GM23338 (cell line): ENCODE data around the gene PTK6. TPM values are rescaled to one million over a fixed set of nuclear protein-coding genes. Genes with fewer than 3 reads are reported as not detected.

Source experiments
- ATAC-seq: fragments of 200-7000 bp; cut with Tn5 transposase; 3 replicates; pipeline ENCODE4 v1.9.1; 2020
- DNase-seq: peaks from one replicate; pipeline ENCODE4 v3.0.0-alpha.2; 2015; ENCODE audit warnings: low spot score
- H2AFZ ChIP-seq: fragments of 200-600 bp; sonication (generic); 2 replicates; pipeline ENCODE4 v1.8.0; 2016; ENCODE audit warnings: antibody characterized with exemption, mild to moderate bottlenecking, moderate library complexity
- H3F3A ChIP-seq: fragments of 200-600 bp; sonication (generic); replicated peaks from 2 replicates; pipeline ENCODE4 v1.8.0; 2017; ENCODE audit warnings: antibody characterized with exemption, mixed run types, low read depth
- H3K27ac ChIP-seq: fragments of 200-600 bp; sonication (generic); 2 replicates; pipeline ENCODE4 v1.6.1; 2016; ENCODE audit warnings: low read depth
- H3K27me3 ChIP-seq: fragments of 200-600 bp; sonication (generic); 2 replicates; pipeline ENCODE4 v1.8.0; 2016; ENCODE audit warnings: mild to moderate bottlenecking, mixed run types, moderate library complexity; ENCODE audit not compliant: insufficient read depth
- H3K36me3 ChIP-seq: fragments of 200-600 bp; sonication (generic); 2 replicates; pipeline ENCODE4 v1.8.0; 2016; ENCODE audit warnings: mild to moderate bottlenecking; ENCODE audit not compliant: insufficient read depth
- H3K4me1 ChIP-seq: fragments of 200-600 bp; sonication (generic); 2 replicates; pipeline ENCODE4 v1.8.0; 2016; ENCODE audit warnings: mild to moderate bottlenecking, moderate library complexity; ENCODE audit not compliant: insufficient read depth
- H3K4me2 ChIP-seq: fragments of 200-600 bp; sonication (generic); 2 replicates; pipeline ENCODE4 v1.7.1; 2017; ENCODE audit warnings: mixed run types
- H3K4me3 ChIP-seq: fragments of 200-600 bp; sonication (generic); 2 replicates; pipeline ENCODE4 v1.6.1; 2016; ENCODE audit warnings: mixed run types
- H3K79me2 ChIP-seq: fragments of 200-600 bp; sonication (generic); replicated peaks from 2 replicates; pipeline ENCODE4 v1.8.0; 2017; ENCODE audit warnings: mild to moderate bottlenecking; ENCODE audit not compliant: insufficient read depth
- H3K9me2 ChIP-seq: fragments of 200-600 bp; sonication (generic); 2 replicates; pipeline ENCODE4 v1.8.0; 2017; ENCODE audit not compliant: insufficient read depth
- H4K20me1 ChIP-seq: fragments of 200-600 bp; sonication (generic); replicated peaks from 2 replicates; pipeline ENCODE4 v1.8.0; 2017; ENCODE audit warnings: mild to moderate bottlenecking; ENCODE audit not compliant: insufficient read depth
- H3K27ac Mint-ChIP-seq: 2 replicates; pipeline ENCODE4 v1.8.0; 2020; ENCODE audit warnings: inconsistent platforms, mild to moderate bottlenecking, moderate library complexity, mixed read lengths
- H3K27me3 Mint-ChIP-seq: 3 replicates; pipeline ENCODE4 v1.8.0; 2022; ENCODE audit warnings: low read depth, mild to moderate bottlenecking, moderate library complexity, mixed read lengths, inconsistent platforms; ENCODE audit not compliant: insufficient read depth, poor library complexity
- H3K36me3 Mint-ChIP-seq: 3 replicates; pipeline ENCODE4 v1.8.0; 2021; ENCODE audit warnings: low read depth, mild to moderate bottlenecking, inconsistent platforms, moderate library complexity, mixed read lengths
- H3K4me1 Mint-ChIP-seq: 3 replicates; pipeline ENCODE4 v1.8.0; 2020; ENCODE audit warnings: mild to moderate bottlenecking, inconsistent platforms, mixed read lengths
- H3K4me3 Mint-ChIP-seq: 3 replicates; pipeline ENCODE4 v1.8.0; 2021; ENCODE audit warnings: moderate library complexity, mild to moderate bottlenecking, inconsistent platforms, mixed read lengths
- H3K9me3 Mint-ChIP-seq: 3 replicates; pipeline ENCODE4 v1.8.0; 2020; ENCODE audit warnings: moderate library complexity, mild to moderate bottlenecking, inconsistent platforms, mixed read lengths
- CREB1 ChIP-seq: fragments of 250-450 bp; sonication (Bioruptor Pico); IDR thresholded peaks from 2 replicates; pipeline ENCODE4 v1.5.0; 2020; ENCODE audit warnings: low read depth, mild to moderate bottlenecking, moderate library complexity
- EZH2 ChIP-seq: fragments of 200-600 bp; sonication (generic); IDR thresholded peaks from one replicate; pipeline ENCODE4 v1.8.0; 2017; ENCODE audit warnings: antibody characterized with exemption, mild to moderate bottlenecking, low read depth; ENCODE audit not compliant: unreplicated experiment
- EZH2phosphoT487 ChIP-seq: fragments of 200-600 bp; sonication (generic); IDR thresholded peaks from one replicate; pipeline ENCODE4 v1.8.1; 2018; ENCODE audit warnings: antibody characterized with exemption; ENCODE audit not compliant: unreplicated experiment
- JUNB ChIP-seq: IDR thresholded peaks from one replicate; pipeline ENCODE4 v1.6.1; 2016; ENCODE audit warnings: antibody characterized with exemption; ENCODE audit not compliant: unreplicated experiment
- NANOG ChIP-seq: IDR thresholded peaks from 2 replicates; pipeline ENCODE4 v1.6.1; 2016; ENCODE audit warnings: antibody characterized with exemption, borderline replicate concordance
- POLR2AphosphoS5 ChIP-seq: IDR thresholded peaks from 2 replicates; pipeline ENCODE4 v1.6.1; 2016; ENCODE audit warnings: antibody characterized with exemption, low read depth
- STAT1 ChIP-seq: IDR thresholded peaks from one replicate; pipeline ENCODE4 v1.6.1; 2016; ENCODE audit warnings: antibody characterized with exemption; ENCODE audit not compliant: unreplicated experiment
- ZNF114 ChIP-seq: fragments of 250-450 bp; sonication (Bioruptor Pico); IDR thresholded peaks from 2 replicates; pipeline ENCODE4 v1.5.0; 2020; ENCODE audit warnings: mild to moderate bottlenecking, moderate library complexity
- ZNF331 ChIP-seq: fragments of 250-450 bp; sonication (Bioruptor Pico); IDR thresholded peaks from 2 replicates; pipeline ENCODE4 v1.5.0; 2020; ENCODE audit warnings: low read depth, mild to moderate bottlenecking, moderate library complexity
- polyA plus RNA-seq: library from polyadenylated mRNA; unstranded; fragments of >200 nt; fragmentation: Nextera tagmentation; extraction: Ambion mirVana; gene quantifications from 2 replicates; pipeline ENCODE4 v1.2.1, GENCODE V29; 2016
- total RNA-seq: library from RNA; depleted of rRNA; stranded (reverse); fragments of >200 nt; shearing (Covaris generic); gene quantifications from 2 replicates; pipeline ENCODE4 v1.2.3, GENCODE V29; 2014
- TF ChIP-seq, protein P1 (sequence below), 2 experiments: fragments of 200-600 bp in 1 of 2; sonication (generic) in 1 of 2; conservative IDR thresholded peaks; 2 replicates each; pipeline versions ENCODE4 v1.5.1 to v1.6.1; 2016 to 2017; ENCODE audit warnings: antibody characterized with exemption in 2 of 2, low read depth in 2 of 2, mild to moderate bottlenecking in 2 of 2, moderate library complexity in 1 of 2
- TF ChIP-seq, protein P2 (sequence below): IDR thresholded peaks from 2 replicates; pipeline ENCODE4 v1.6.1; 2016; ENCODE audit warnings: antibody characterized with exemption

Gene PTK6
- total and polyA plus RNA-seq, 2 experiments from 2014 or later: 0.28 TPM; not detected in 1

DNA sequence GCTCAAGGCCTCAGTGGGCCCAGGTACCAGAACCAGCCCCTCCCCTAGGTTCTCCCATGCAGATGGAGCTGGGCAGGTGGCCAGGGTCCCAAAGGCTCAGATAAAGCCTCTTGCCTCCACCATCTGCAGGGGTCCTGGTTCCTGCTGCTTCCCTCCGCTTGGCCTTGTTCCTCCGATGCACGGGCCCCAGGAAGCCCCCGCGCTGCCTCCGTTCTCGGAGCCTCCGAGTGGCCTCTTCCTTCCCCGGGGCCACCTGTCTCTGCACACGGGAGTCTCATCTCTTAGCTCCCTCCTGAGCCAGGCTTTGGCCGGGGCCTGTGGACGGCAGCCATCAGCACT is 1.9 kb upstream of the PTK6 start:
- peaks cover 4% of the 10 kb centered on the region; the same call in 1 of the 3 replicates for H3K36me3 Mint-ChIP-seq
- H3K4me3 Mint-ChIP-seq: no peak overlapping the region
- H3K27me3 Mint-ChIP-seq: peaks cover 9% of the 10 kb centered on the region
- Histone ChIP-seq H3K79me2 (no peaks in the 10 kb centered on the region), H3K27me3 (no peaks in the 10 kb centered on the region), H4K20me1 (no peaks in the 10 kb centered on the region), H3K9me2 (no peaks in the 10 kb centered on the region), H3F3A (no peaks in the 10 kb centered on the region), H3K36me3 (no peaks in the 10 kb centered on the region), H3K4me3 (no peak overlapping the region), H3K27ac (no peak overlapping the region), H2AFZ (peak overlapping the region; percentile 32; the same call in 1 of the 2 replicates), H3K4me1 (no peaks in the 10 kb centered on the region), H3K4me2 (no peak overlapping the region)
- no peak overlapping the region for H3K27ac Mint-ChIP-seq
- TF ChIP-seq JUNB: no peak
- TF ChIP-seq ZNF331 (CRISPR knock-in tag): no peak
- H3K9me3 Mint-ChIP-seq: no peaks in the 10 kb centered on the region; the same call in 2 of the 3 replicates
- peaks cover 8% of the 10 kb centered on the region for H3K4me1 Mint-ChIP-seq
- DNase-seq: no peak
- ATAC-seq: no peak

DNA sequence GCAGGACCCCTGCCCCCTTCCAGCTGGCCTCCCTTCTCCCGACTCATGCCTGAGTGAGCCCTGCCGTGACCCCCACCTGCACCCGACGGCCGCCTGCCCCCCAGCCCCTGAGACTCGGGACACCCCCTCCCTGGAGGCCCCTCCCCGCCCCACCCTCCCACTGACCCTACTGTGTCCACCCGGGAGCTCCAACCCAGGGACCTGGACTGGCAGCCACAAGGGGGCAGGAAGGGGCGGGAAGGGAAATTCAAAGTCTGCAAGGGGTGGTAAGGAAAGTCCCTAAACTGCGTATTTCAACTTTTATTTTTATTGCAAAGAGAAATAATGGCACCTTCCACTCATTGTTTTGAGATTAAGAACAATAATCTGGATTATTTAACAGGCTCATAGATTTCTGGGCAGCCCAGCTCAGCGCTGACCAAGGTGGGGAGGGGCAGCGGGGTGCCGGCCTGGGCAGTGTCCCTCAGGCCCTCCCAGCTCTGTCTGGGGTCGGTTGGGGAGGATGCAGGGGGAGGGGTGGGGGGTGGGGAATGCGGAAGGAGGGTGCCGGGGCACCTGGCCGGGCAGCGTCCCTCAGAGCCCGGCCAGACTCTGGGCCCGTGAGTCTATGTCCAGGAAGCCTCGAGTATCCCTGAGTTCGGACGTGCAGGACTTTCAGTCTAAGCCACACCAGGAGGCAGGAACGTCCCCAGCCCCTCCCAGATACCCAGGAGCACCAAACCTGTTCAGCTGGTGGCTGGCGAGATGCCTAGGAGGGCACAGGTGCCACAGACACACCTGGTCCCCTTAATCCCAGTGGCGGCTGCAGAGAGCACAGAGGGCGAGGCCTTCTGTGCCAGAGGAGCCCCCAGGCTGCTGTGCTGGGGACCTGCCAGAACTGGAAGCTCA is 1.3 kb upstream of the PTK6 start:
- no peaks in the 10 kb centered on the region for H3K36me3 ChIP-seq
- H3K27ac ChIP-seq: no peak overlapping the region
- no peaks in the 10 kb centered on the region; the same call in 2 of the 3 replicates for H3K36me3 Mint-ChIP-seq
- H3K9me3 Mint-ChIP-seq: no peaks in the 10 kb centered on the region; the same call in 2 of the 3 replicates
- peak overlapping the region; percentile 32; the same call in 1 of the 2 replicates for H2AFZ ChIP-seq
- no peaks in the 10 kb centered on the region for H4K20me1 ChIP-seq
- no peaks in the 10 kb centered on the region for H3K4me1 ChIP-seq
- H3K27me3 Mint-ChIP-seq: peaks cover 9% of the 10 kb centered on the region
- ATAC-seq (peak; percentile 28), DNase-seq (peak; percentile 66)
- H3K27me3 ChIP-seq: no peaks in the 10 kb centered on the region
- H3K4me2 ChIP-seq: peak overlapping the region; percentile 84
- peak overlapping the region; percentile 51; the same call in 1 of the 2 replicates for H3K4me3 ChIP-seq
- no peak overlapping the region for H3K27ac Mint-ChIP-seq
- H3F3A ChIP-seq: no peaks in the 10 kb centered on the region
- H3K4me3 Mint-ChIP-seq: peak overlapping the region; percentile 60; the same call in 2 of the 3 replicates
- peaks cover 5% of the 10 kb centered on the region; the same call in 2 of the 3 replicates for H3K4me1 Mint-ChIP-seq
- no peaks in the 10 kb centered on the region for H3K9me2 ChIP-seq
- no peaks in the 10 kb centered on the region for H3K79me2 ChIP-seq
- TF ChIP-seq ZNF331 (CRISPR knock-in tag): no peak
- TF ChIP-seq JUNB: no peak
- TF ChIP-seq, protein P1, sequence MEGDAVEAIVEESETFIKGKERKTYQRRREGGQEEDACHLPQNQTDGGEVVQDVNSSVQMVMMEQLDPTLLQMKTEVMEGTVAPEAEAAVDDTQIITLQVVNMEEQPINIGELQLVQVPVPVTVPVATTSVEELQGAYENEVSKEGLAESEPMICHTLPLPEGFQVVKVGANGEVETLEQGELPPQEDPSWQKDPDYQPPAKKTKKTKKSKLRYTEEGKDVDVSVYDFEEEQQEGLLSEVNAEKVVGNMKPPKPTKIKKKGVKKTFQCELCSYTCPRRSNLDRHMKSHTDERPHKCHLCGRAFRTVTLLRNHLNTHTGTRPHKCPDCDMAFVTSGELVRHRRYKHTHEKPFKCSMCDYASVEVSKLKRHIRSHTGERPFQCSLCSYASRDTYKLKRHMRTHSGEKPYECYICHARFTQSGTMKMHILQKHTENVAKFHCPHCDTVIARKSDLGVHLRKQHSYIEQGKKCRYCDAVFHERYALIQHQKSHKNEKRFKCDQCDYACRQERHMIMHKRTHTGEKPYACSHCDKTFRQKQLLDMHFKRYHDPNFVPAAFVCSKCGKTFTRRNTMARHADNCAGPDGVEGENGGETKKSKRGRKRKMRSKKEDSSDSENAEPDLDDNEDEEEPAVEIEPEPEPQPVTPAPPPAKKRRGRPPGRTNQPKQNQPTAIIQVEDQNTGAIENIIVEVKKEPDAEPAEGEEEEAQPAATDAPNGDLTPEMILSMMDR (conservative IDR thresholded peaks at IDR 0.05; ENCODE audit: low read depth in 2 of 2): peak in 1 of 2 experiments; percentile 62; a peak in 2 of 4 replicates

DNA sequence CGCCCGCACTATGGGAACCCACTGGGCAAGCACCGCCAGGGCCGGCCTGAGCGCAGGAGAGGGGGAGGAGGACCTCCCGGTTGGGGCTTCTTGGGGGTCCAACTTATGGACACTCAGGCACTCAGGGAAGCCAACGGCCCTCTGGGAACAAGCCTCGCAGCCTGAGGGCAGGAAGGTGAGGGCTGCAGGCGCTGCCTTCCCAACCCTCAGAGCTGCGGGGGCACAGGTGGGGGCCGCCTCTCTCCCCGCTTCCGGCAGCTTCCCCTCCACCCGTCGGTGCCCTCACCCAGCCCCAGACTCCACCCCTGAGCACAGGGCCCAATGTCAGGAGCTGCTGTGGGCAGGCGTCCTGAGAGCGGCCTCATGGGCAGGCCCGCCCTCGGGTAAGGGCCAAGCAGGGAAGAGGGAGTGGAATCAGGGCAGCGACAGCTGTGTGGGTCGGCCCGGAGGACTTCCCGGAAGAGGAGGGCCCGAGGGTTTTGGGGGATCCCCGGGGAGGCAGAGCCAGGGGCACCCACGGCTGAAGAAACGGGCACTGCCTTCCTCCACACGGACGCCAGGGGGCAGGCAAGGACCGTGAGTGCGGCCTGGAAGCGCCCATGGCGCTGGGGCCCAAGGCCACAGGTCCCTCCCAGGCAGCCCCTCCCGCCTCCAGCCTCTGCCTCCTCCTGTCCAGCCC is 488 bp upstream of the PTK6 start:
- Histone ChIP-seq H3K4me2 (peak overlapping the region; percentile 84), H3F3A (no peaks in the 10 kb centered on the region), H3K27me3 (no peaks in the 10 kb centered on the region), H2AFZ (peak overlapping the region; percentile 96), H3K4me3 (peak overlapping the region; percentile 51; the same call in 1 of the 2 replicates), H3K36me3 (no peaks in the 10 kb centered on the region), H3K79me2 (no peaks in the 10 kb centered on the region), H3K9me2 (no peaks in the 10 kb centered on the region), H4K20me1 (no peaks in the 10 kb centered on the region), H3K4me1 (no peaks in the 10 kb centered on the region), H3K27ac (no peak overlapping the region)
- H3K9me3 Mint-ChIP-seq: no peaks in the 10 kb centered on the region
- H3K4me1 Mint-ChIP-seq: peaks cover 5% of the 10 kb centered on the region; the same call in 2 of the 3 replicates
- H3K27me3 Mint-ChIP-seq: peaks cover 9% of the 10 kb centered on the region
- DNase-seq (peak; percentile 92), ATAC-seq (peak; percentile 79)
- H3K36me3 Mint-ChIP-seq: no peaks in the 10 kb centered on the region
- peak overlapping the region; percentile 60 for H3K4me3 Mint-ChIP-seq
- no peak overlapping the region for H3K27ac Mint-ChIP-seq
- TF ChIP-seq JUNB (no peak), EZH2 (no peak), NANOG (no peak), ZNF114 (CRISPR knock-in tag) (no peak), CREB1 (peak; percentile 36; the same call in 1 of the 2 replicates), ZNF331 (CRISPR knock-in tag) (no peak), POLR2AphosphoS5 (no peak), STAT1 (no peak), EZH2phosphoT487 (no peak)
- TF ChIP-seq, protein P2, sequence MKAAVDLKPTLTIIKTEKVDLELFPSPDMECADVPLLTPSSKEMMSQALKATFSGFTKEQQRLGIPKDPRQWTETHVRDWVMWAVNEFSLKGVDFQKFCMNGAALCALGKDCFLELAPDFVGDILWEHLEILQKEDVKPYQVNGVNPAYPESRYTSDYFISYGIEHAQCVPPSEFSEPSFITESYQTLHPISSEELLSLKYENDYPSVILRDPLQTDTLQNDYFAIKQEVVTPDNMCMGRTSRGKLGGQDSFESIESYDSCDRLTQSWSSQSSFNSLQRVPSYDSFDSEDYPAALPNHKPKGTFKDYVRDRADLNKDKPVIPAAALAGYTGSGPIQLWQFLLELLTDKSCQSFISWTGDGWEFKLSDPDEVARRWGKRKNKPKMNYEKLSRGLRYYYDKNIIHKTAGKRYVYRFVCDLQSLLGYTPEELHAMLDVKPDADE: no peak
- TF ChIP-seq, protein P1 (conservative IDR thresholded peaks at IDR 0.05; ENCODE audit: low read depth in 2 of 2): peak; percentile 67 to 97
